KG1 (cell line): Measurements from ENCODE around the gene MLYCD.

Experiments used
- DNase-seq: peaks from one replicate; lab custom pipeline; 2025; lab: John Stamatoyannopoulos, UW

Gene MLYCD

DNA sequence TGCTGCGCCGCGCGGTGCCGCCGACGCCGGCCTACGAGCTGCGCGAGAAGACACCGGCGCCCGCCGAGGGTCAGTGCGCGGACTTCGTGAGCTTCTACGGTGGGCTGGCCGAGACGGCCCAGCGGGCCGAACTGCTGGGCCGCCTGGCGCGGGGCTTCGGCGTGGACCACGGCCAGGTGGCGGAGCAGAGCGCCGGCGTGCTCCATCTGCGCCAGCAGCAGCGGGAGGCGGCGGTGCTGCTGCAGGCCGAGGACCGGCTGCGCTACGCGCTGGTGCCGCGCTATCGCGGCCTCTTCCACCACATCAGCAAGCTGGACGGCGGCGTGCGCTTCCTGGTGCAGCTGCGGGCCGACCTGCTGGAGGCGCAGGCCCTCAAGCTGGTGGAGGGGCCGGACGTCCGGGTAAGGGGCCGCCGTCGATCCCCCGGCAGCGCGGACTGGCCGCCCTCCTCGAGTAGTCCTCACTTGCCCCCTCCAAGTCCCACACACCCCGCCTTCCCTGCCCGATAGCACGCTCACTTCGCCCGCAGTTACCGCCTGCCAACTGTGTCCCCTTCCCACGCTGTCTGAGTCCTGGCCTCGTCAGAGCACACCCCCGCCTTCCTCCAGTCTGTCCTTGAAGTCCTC is 470 bp downstream of the MLYCD start:
- DNase-seq: no peak

GRCh38 chr16:83899978-83900377 is 1.1 kb downstream of the MLYCD start:
- no peak for DNase-seq

GRCh38 chr16:83900571-83900970 is 1.7 kb downstream of the MLYCD start:
- DNase-seq: no peak

DNA sequence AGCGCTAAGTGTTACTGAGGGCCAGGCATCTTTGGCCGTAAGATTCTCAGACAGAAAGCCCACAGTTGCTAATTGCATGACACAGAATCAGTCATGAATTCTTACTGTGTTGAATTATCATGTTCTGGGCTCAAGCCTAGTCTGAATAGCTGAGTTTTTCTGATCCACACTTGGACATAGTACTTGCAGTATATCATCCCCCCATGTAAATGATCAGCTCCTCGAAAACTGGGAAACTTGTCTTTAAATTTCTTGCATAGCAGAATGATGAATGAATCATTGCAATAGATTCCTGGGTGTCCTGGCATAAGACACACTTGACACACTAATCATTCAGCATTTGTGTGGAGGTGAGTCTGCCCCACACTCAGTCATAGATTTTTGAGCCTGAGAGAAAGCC is 2.2 kb downstream of the MLYCD start:
- no peak for DNase-seq

DNA sequence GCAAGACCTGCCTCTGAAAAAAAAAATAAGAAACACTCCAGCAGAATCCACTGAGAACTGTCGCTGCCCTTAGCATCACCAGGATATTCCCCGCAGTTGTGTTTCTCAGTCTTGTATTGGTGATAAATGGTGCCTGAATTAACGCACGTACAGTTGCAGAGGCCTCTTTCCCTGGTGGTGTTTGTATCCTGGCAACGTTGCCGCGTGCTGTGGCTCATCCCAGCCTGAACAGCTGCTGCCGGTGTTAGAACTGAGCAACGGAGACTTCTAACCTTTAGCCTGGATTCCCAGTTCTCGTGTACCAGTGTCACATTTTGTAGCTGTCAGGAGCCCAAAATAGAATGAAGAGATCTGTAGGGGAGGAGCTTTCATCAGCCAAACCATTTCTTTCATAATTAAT is 4.8 kb downstream of the MLYCD start:
- DNase-seq: no peak

- DNase-seq: no peak
These were observed 7.8 kb downstream of the MLYCD start for GRCh38 chr16:83906683-83907082.

GRCh38 chr16:83907111-83907510 is 8.2 kb downstream of the MLYCD start:
- no peak for DNase-seq

- DNase-seq: no peak
These were observed 8.8 kb downstream of the MLYCD start for GRCh38 chr16:83907631-83908250.

- DNase-seq: no peak
These were observed 9.9 kb downstream of the MLYCD start for GRCh38 chr16:83908798-83909197.

- no peak for DNase-seq
These were observed 12.4 kb downstream of the MLYCD start for GRCh38 chr16:83911290-83911689.

DNA sequence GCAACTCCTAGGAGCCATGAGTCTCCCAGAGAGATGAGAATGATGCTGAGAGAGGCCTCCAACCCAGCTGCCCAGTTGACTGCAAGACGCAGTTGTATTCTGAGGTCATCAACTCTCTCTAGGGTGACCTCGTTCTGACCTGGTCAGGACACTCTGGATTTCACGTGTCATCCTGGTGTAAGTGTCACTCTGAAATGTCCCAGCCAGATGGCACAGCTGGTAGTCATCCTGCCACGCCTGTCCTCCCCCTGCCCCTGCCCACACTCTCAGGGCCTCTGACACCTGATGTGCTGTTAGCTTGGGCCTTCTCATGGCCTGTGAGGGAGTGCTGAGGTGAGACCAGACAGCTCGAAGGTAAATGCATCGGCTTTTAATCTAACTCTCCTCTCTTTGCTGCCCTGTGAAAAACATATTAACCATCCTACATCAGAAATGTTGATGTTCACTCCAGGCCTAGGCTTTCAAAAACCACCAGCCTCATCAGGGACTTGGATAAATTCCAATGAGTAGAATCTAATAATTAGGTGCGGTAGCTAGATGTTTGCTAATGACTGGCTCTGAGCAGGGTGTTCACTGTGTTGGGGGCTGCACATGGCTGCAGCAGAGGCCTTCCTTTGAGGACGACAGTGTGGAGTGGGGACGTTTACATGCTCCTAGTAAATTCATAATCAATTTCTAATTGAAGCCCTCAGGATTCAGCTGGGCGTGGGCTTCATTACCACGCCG is 13.8 kb downstream of the MLYCD start:
- no peak for DNase-seq

DNA sequence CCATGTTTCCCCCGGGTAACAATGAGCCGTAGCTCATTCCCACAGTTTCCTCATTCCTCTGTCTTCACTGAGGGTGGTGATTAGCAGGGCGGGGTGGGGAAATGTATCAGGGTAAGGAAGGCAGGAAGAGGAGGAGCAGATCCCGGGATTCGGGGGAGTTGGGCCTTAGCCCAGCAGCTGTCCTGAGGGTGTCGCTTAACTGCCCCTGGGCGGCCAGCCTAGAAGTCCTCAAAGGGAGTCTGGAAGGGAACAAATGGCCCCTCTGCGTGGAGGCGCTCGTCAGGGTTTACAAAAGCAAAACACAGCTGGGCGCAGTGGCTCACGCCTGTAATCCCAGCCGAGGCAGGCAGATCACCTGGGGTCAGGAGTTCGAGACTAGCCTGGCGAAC is 14.3 kb downstream of the MLYCD start:
- DNase-seq: no peak

DNA sequence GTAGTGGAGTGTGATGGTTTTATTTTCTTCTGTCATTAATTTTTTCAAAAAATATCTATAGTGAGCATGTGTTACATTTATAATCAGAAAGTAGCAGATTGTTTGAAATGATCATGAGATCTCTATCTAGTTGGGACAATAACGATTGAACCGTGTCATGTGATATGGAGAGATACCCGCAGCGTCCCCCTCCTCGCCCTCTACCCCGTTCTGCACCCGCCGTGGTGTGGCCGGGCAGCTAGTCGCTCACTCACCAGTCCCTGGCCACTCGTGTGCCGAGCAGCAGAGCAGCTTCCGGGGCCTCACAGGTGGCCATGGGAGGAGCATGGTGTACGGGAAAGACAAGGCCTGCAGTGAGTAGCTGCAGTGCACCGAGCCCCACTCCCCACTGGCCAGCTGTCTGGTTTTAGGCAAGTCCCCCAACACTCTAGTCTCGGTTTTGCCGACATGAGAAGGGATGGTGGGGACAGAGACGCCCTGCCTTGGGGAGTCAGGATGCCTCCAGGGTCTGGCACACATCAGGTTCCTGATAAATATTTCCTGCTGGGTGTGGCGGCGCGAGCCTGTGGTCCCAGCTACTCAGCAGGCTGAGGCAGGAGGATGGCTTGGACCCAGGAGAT is 15.3 kb downstream of the MLYCD start:
- DNase-seq: no peak

DNA sequence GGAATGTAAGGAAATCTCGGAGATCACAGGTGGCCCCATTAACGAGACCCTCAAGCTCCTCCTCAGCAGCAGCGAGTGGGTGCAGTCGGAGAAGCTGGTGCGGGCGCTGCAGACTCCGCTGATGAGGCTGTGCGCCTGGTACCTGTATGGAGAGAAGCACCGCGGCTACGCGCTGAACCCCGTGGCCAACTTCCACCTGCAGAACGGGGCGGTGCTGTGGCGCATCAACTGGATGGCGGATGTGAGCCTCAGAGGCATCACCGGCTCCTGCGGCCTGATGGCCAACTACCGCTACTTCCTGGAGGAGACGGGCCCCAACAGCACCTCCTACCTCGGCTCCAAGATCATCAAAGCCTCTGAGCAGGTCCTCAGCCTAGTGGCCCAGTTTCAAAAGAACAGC is 16.2 kb downstream of the MLYCD start:
- DNase-seq: no peak

GRCh38 chr16:83915491-83915890 is 16.6 kb downstream of the MLYCD start:
- no peak for DNase-seq

DNA sequence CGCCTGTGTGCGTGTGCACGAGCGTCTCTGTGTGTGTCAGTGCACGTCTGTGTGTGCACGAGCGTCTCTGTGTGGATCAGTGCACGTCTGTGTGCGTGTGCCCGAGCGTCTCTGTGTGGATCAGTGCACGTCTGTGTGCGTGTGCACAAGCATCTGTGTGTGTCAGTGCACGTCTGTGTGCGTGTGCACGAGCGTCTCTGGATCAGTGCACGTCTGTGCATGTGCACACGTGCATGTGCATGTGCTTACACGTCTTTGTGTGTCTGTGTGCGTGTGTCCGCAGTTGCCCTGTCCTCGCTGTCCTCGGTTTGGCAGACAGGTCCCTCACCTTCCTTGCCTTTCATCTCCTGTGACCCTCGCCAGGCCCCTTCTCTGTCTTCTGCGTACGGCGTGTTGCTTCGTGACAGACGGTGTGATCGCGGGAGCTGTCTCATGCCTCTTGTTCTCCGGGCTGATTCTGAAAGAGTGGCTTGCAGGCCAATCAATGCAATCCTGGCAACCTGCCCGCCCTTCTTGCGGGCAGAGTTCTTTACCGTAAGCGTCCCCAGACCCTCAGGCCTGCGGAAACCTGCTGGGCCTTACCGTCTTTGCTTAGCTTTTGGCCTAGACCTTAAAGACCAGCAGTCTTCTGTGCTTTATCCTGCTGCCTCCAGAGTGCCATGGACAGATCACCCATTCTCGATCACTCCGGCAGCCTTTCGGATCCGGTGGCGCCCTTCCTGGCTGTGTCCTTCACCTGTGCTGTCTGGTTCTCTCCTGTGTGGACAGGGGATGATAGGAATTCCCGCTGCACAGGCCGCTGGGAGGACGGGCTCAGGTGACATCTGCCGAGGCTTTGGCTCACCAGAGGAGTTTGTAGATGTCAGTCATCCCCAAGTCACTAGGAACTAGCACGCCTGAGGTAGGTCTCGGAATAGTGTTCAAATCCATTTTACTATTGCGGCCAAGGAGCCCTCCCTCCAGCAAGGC is 18.5 kb downstream of the MLYCD start:
- no peak for DNase-seq

DNA sequence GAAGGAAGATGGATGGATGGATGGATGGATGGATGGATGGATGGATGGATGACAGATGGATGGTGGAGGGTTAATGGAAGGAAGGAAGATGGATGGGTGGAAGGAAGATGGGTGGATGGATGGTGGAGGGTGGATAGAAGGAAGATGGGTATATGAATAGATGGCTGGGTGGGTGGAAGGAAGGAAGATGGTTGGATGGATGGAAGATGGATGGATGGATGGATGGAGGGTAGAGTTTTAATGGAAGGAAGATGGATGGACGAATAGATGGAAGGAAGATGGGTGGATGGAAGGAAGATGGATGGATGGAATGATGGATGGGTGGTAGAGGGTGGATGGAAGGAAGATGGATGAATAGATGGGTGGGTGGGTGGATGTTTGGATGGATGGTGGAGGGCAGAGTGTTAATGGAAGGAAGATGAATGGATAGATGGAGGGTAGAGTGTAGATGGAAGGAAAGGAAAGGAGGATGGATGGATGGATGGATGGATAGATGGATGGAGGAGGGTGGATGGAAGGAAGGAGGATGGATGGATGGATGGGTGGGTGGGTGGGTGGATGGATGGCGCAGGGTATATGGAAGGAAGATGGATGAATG is 22.1 kb downstream of the MLYCD start:
- no peak for DNase-seq

GRCh38 chr16:83923581-83924365 is 24.9 kb downstream of the MLYCD start:
- DNase-seq: no peak

DNA sequence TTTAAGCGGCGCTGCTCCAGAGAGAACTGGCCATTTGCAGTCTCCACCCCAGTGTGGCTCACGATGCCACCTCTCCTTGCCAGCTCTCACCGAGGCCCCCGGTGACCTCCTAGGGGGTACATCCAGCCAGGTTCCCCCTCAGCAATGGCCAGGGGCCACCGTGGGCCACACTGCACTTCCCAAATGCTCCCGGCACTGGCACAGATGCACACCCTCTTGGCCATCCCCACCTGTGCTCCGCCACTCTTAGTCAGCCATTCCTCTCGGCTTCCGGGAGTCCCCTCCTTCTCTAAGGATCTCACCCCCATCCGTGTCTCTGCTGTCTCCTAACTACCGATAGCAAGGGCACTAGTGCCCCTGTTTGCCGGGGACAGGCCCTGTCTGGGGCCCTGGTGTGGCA is 25.8 kb downstream of the MLYCD start:
- no peak for DNase-seq

DNA sequence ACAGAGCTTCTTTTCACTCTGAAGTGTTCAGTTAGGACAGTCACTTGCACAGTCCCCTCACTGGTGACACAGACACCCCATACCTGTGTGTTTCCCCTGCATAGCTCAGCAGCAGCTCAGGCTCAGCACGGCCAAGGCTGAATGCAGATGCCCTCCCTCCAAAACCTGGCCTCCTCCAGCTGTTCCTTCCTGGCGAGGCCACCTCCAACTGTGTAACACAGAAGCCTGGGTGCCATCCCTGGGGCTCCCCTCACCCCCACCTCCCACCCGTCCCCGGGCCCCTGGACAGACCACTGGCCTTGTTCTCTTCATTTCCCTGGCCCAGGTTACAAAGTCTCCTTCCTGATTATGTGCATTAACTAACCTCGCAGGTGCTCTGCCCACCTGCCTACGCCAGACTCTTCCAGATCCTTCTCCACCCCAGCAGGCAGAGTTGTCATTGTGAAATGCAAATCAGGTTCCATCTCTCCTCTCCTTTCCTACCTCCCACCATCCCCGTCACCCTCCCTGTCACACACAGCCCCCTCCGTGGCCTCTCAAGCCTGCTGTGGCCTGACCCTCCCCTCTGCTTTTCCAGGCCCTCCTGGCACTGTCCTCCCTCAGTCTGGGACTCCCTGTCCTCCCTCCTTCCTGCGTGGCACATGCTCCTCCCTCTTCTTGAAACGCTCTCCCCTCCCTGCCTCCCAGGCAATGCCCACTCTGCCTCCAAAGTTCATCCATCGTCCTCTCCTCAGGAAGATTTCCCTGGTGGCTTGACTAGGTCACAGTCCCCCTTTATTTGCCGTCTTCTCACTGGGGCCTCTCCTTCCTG is 26.4 kb downstream of the MLYCD start:
- DNase-seq: no peak
